Ectodermal cell (in vitro differentiated cells): Measurements from ENCODE around the gene MYBPC3.

ENCODE experiments used
- H3K27ac ChIP-seq: 2 replicates; pipeline ENCODE4 v1.7.0; 2013; ENCODE audit warnings: mild to moderate bottlenecking, low read depth, low read length; ENCODE audit not compliant: insufficient read depth, poor library complexity, severe bottlenecking
- H3K27me3 ChIP-seq: 2 replicates; pipeline ENCODE4 v1.7.0; 2013; ENCODE audit warnings: mild to moderate bottlenecking, low read length; ENCODE audit not compliant: insufficient read depth, control insufficient read depth, poor library complexity, severe bottlenecking
- H3K36me3 ChIP-seq: one replicate; pipeline ENCODE4 v1.7.0; 2013; ENCODE audit warnings: low read length; ENCODE audit not compliant: control insufficient read depth, insufficient read depth
- H3K4me1 ChIP-seq: one replicate; pipeline ENCODE4 v1.7.0; 2013; ENCODE audit warnings: low read length; ENCODE audit not compliant: control insufficient read depth, insufficient read depth
- H3K4me3 ChIP-seq: 2 replicates; pipeline ENCODE4 v1.7.0; 2013; ENCODE audit warnings: low read depth, low read length, control low read depth; ENCODE audit not compliant: insufficient read depth
- H3K9me3 ChIP-seq: 2 replicates; pipeline ENCODE4 v1.7.0; 2013; ENCODE audit warnings: mild to moderate bottlenecking, low read length, moderate library complexity; ENCODE audit not compliant: control insufficient read depth
- WGBS, 2 experiments: methylation state at CpG; one replicate each; pipeline ENCODE4 v1.1.7; 2013; ENCODE audit warnings: missing lambda C conversion rate in 2 of 2; 5-methylcytosine and 5-hydroxymethylcytosine counted together

Gene MYBPC3

DNA sequence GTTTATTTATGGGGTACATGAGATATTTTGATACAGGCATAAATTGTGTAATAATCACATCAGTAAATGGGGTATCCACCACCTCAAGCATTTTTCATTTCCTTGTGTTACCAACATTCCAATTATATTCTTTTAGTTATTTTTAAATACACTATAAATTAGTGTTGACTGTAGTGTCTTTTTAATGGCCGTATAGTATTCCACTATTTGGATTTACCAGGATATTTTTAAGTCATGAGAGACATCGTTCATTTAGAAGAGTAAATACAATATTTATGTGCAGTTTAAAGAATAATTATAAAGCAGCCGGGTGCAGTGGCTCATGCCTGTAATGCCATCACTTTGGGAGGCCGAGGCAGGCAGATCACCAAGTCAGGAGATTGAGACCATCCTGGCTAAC is 32.0 kb upstream of the MYBPC3 start:
- Histone ChIP-seq H3K4me1 (no peaks in the 10 kb centered on the region), H3K27me3 (no peaks in the 10 kb centered on the region), H3K27ac (no peak overlapping the region), H3K36me3 (no peaks in the 10 kb centered on the region), H3K4me3 (no peak overlapping the region), H3K9me3 (no peaks in the 10 kb centered on the region)
- WGBS, 2 experiments = 91 to 96% methylated on average over 4 of the region's 4 CpGs

DNA sequence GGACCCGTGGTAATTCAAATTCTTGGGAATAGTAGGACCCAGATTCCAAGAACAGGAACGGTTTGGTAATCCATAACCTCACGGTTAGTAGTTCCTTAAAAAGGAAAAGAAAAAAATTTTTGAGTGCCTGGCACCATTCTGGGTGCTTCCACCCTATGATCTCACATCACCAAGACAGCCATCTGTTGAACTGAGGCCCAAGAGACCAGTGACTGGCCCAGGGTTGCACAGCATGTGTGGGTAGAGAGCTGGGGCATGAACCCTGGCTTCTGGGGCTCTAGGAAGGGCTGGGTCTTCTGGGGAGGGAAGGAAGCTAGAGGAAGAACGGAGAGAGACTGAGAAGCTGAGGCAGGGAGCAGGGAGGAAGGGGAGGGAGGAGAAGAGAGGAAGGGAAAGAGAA is 30.6 kb upstream of the MYBPC3 start:
- H3K4me1 ChIP-seq = no peaks in the 10 kb centered on the region
- H3K9me3 ChIP-seq = no peaks in the 10 kb centered on the region
- H3K27me3 ChIP-seq = no peaks in the 10 kb centered on the region
- no peaks in the 10 kb centered on the region for H3K36me3 ChIP-seq
- H3K27ac ChIP-seq = no peak overlapping the region
- H3K4me3 ChIP-seq = no peak overlapping the region
- WGBS, 2 experiments = 72 to 73% methylated on average over 4 of the region's 4 CpGs

DNA sequence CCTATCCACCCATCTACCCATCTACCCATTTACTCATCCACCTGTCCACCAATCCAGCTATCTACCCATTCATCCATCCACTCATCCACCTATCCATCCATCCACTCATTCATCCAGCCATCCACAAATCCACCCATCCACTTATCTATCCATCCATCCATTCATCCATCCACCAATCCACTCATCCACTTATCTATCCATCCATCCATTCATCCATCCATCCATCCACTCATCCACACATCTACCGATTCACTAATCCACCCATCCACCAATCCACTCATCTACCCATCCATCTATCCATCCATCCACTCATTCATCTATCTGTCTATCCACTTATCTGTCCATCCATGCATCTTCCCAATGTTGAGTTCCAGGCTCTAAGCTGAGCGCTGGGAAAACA is 27.6 kb upstream of the MYBPC3 start:
- H3K4me3 ChIP-seq = no peak overlapping the region
- 88 to 96% methylated on average over 1 to 2 of the region's 2 CpGs for WGBS, 2 experiments
- H3K36me3 ChIP-seq = no peaks in the 10 kb centered on the region
- H3K9me3 ChIP-seq = no peaks in the 10 kb centered on the region
- no peak overlapping the region for H3K27ac ChIP-seq
- no peaks in the 10 kb centered on the region for H3K4me1 ChIP-seq
- H3K27me3 ChIP-seq = no peaks in the 10 kb centered on the region

DNA sequence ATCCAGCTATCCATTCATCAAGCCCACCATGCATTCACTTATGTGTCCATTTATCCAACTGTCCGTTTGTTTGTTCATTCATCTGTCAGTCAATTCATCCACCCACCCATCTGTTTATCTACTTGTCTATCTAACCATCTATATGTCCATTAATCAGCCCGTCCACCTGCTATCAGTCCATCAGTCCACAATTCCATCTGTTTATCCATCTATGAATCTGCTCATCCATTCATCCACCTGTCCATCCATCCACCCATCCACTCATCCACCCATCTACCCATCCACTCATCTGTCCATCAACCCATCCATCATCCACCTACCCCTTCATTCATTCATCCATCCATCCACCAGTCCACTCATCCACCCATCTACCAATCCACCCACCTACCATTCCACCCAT is 26.8 kb upstream of the MYBPC3 start:
- no peaks in the 10 kb centered on the region for H3K9me3 ChIP-seq
- 88 to 90% methylated on average over 2 of the region's 2 CpGs for WGBS, 2 experiments
- H3K27ac ChIP-seq = no peak overlapping the region
- no peaks in the 10 kb centered on the region for H3K27me3 ChIP-seq
- no peaks in the 10 kb centered on the region for H3K4me1 ChIP-seq
- no peaks in the 10 kb centered on the region for H3K36me3 ChIP-seq
- no peak overlapping the region for H3K4me3 ChIP-seq

DNA sequence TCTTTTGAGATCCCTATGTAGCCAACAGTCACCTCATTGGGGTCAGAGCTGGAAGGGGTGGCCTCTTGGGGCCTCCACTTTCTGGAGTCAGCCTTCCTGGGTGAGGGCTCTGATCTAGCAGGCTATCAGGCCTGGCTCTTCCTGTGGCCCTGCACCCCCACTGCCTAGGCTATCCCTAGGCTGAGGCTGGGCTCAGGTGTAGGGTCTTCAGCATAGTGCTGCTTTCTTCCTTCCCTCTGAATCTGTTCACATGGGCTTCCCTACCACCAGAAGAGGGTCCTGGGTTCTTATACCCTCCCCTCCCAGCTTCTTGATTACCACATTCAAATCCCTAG is 26.3 kb upstream of the MYBPC3 start:
- Histone ChIP-seq H3K9me3 (no peaks in the 10 kb centered on the region), H3K4me1 (no peaks in the 10 kb centered on the region), H3K27me3 (no peaks in the 10 kb centered on the region), H3K4me3 (no peak overlapping the region), H3K36me3 (no peaks in the 10 kb centered on the region), H3K27ac (no peak overlapping the region)

DNA sequence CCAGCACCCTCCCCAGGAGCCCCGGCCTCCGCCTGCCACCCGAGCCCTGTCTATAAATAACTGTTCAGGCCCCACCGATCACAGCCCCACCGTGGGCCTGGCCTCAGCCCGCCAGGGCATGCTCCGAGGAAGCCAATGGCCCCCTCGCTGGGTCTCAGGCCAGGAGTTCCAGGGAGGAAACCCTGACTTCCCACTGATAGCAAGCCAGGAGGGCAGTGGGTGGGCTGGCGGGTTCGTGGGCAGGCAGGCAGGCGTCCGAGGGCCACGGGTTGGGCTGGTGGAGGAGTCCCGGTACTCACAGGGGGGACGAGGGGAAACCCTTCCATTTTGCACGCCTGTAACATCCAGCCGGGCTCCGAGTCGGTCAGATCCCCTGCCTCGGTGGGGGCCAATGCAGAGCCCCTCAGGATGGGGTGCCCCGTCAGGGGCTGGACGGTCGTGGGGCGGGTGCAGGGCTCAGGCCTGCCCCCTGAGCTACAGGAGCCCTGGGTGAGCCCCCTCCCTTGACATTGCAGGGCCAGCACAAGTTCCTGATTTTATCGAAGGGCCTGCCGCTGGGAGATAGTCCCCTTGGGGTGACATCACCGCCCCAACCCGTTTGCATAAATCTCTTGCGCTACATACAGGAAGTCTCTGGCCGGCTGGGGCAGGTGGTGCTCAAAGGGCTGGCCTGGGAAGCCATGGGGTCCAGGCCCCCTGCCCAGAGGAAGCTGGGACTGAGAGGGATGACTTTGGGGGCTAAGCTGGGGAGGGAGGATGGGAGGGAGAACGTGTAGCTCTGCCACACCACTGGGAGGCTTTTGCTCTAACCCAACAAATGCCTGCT is 25.7 kb upstream of the MYBPC3 start, which contains the start of gene SPI1:
TSS of gene SPI1 (minus strand) at position 538 of the 826 bp plus-strand sequence. CDS start at position 344, 194 bp downstream.
- WGBS, 2 experiments = 88% methylated on average over 31 of the region's 31 CpGs
- no peaks in the 10 kb centered on the region for H3K9me3 ChIP-seq
- no peaks in the 10 kb centered on the region for H3K36me3 ChIP-seq
- H3K4me3 ChIP-seq = no peak within 1 kb of the TSS
- H3K27me3 ChIP-seq = no peaks in the 10 kb centered on the region
- no peaks in the 10 kb centered on the region for H3K4me1 ChIP-seq
- no peak within 1 kb of the TSS for H3K27ac ChIP-seq

DNA sequence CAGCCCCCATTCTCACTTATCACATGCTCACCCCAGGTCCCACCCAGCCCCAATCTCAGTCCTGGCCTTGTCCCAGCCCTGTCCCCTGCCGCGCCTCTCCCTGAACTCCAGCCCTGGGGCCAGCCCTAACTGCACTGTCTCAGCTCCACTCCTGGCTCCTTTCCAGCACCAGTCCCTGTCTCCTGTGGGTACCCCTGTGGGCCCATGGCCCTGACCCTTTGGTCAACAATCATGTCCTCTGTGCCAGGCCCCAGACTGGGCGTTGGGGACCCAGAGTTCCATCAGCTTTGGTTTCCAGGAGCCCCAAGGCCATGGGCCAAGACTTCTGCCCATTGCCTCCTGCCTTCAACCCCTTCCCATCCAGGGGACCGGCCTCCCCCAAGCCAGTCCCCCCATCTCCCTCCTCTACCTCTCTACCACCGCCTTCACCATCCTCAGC is 25.1 kb upstream of the MYBPC3 start:
- Histone ChIP-seq H3K27ac (no peak overlapping the region), H3K4me1 (no peaks in the 10 kb centered on the region), H3K27me3 (no peaks in the 10 kb centered on the region), H3K4me3 (no peak overlapping the region), H3K36me3 (no peaks in the 10 kb centered on the region), H3K9me3 (no peaks in the 10 kb centered on the region)
- WGBS, 2 experiments = 92 to 96% methylated on average over 5 of the region's 5 CpGs

DNA sequence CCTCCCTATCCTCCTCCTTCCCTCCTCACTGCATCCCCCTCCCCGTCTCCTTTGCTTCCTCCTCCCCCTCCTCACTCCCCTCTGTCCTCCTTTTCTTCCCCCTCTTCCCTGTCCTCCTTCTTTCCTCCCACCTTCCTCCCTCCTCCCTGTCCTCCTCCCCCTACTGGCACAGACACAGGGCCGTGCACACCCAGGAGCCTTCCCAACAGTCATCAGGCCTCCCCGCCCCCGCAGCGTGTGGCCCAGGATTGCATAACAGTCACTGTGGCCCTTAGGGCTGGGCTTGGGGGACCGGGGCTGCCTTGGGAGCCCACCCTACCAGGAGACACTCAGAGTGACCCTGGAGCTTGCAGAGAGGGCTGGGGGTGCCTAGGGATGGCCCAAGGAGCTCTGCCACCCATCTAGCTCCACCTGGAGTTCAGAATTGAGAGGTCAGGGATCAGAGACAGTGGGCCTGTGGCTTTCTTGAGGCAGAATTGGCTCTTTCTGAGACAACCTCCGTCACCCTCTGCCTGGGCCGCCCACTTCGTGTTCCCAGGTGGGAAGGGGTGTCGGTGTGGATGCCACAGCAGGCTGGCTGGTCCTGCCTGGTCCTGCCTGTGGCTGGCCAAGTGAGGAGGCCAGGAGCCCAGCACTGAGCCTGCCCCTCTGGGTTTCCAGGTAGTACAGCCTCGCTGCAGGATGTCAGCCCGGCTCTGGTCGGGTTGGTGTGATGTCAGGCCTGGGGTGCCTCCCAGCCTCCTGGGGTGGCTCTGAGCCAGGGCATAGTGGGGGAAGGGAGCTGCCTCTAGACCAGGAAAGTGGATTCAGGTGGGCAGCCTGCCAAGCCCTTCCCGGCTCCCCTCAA is 24.2 kb upstream of the MYBPC3 start:
- H3K27ac ChIP-seq = no peak overlapping the region
- H3K27me3 ChIP-seq = no peaks in the 10 kb centered on the region
- H3K4me1 ChIP-seq = no peaks in the 10 kb centered on the region
- no peaks in the 10 kb centered on the region for H3K36me3 ChIP-seq
- H3K4me3 ChIP-seq = no peak overlapping the region
- 77 to 79% methylated on average over 14 of the region's 14 CpGs for WGBS, 2 experiments
- H3K9me3 ChIP-seq = no peaks in the 10 kb centered on the region

DNA sequence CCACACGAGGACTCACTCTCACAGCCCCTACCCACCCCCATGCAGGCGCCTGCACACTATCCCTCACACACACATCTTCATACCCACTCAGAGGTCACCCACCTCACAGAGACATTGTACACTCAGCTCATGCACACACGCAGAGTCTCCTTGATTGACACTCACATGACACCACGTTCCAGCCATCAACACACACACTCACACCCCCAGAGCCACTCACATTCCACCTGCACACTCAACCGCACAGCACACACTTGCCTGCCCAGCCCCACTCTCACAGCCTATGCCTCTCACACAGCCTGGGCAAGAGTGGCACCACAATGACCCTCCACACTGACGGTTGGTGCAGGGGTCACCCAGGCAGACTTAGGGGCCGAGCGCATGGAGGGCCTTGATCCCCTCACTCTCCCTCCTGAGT is 23.6 kb upstream of the MYBPC3 start:
- WGBS, 2 experiments = 89 to 91% methylated on average over 8 of the region's 8 CpGs

DNA sequence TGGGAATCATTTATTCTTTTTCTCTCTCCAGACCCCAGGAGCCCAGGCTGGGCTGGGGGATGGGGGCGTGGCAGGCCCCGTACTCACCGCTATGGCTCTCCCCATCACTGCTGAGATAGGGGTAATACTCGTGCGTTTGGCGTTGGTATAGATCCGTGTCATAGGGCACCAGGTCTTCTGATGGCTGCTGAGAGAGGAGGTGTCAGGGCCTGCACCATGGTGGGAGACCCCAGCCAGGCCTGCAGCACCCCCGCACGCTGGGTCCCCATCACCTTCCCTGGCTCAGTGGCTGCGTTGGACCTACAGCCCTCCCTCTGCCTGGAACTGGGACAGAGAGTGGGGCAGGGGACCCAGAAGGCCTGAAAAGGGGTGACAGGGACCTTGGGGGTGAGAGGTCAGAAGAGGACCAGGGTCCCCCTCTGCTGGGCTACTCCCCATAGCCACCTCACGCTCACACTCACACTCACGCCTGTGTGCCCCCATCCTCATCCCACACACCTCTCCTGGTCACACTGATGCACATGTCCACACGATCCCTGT is 23.1 kb upstream of the MYBPC3 start:
- H3K4me1 ChIP-seq = no peaks in the 10 kb centered on the region
- no peak overlapping the region for H3K4me3 ChIP-seq
- H3K27ac ChIP-seq = no peak overlapping the region
- no peaks in the 10 kb centered on the region for H3K36me3 ChIP-seq
- no peaks in the 10 kb centered on the region for H3K9me3 ChIP-seq
- H3K27me3 ChIP-seq = no peaks in the 10 kb centered on the region
- 94% methylated on average over 13 of the region's 13 CpGs for WGBS, 2 experiments

More for the DNA sequence above, 23.6 kb upstream of the MYBPC3 start:
- no peaks in the 10 kb centered on the region for H3K36me3 ChIP-seq
- H3K27me3 ChIP-seq = no peaks in the 10 kb centered on the region
- H3K9me3 ChIP-seq = no peaks in the 10 kb centered on the region
- no peak overlapping the region for H3K4me3 ChIP-seq
- no peaks in the 10 kb centered on the region for H3K4me1 ChIP-seq
- no peak overlapping the region for H3K27ac ChIP-seq
